Endothelial cell of umbilical vein (primary cell): Measurements from ENCODE around the gene RPS6KA3.

ENCODE experiments used
- CTCF ChIP-seq, 2 donors: IDR thresholded peaks; 1 replicate in 1 of 2; 2 replicates in 1 of 2; pipeline ENCODE4 v1.5.1; 2011; ENCODE audit warnings: low read length in 2 of 2, mild to moderate bottlenecking in 2 of 2, moderate library complexity in 2 of 2, control low read depth in 1 of 2, inconsistent platforms in 1 of 2, low read depth in 1 of 2; ENCODE audit not compliant: insufficient read depth in 1 of 2; ENCODE audit errors: extremely low read depth in 1 of 2
- EZH2 ChIP-seq: IDR thresholded peaks from 2 replicates; pipeline ENCODE4 v1.6.1; 2012; ENCODE audit warnings: borderline replicate concordance, low read depth, mild to moderate bottlenecking, moderate library complexity, low read length, inconsistent platforms; ENCODE audit not compliant: severe bottlenecking
- FOS ChIP-seq: IDR thresholded peaks from 2 replicates; pipeline ENCODE4 v1.6.1; 2011; ENCODE audit warnings: mild to moderate bottlenecking, low read length, moderate library complexity, borderline replicate concordance; ENCODE audit not compliant: insufficient read depth
- JUN ChIP-seq: IDR thresholded peaks from 2 replicates; pipeline ENCODE4 v1.6.1; 2011; ENCODE audit warnings: borderline replicate concordance, low read depth; ENCODE audit not compliant: insufficient read length, insufficient read depth
- MAX ChIP-seq: IDR thresholded peaks from 2 replicates; pipeline ENCODE4 v1.6.1; 2011; ENCODE audit not compliant: insufficient read depth, insufficient read length
- POLR2A ChIP-seq: IDR thresholded peaks from 2 replicates; pipeline ENCODE4 v1.6.1; 2012; ENCODE audit warnings: low read depth, mild to moderate bottlenecking, control low read depth, low read length
- POLR2AphosphoS5 ChIP-seq: IDR thresholded peaks from 2 replicates; pipeline ENCODE4 v1.6.1; 2012; ENCODE audit warnings: low read depth, mild to moderate bottlenecking, control low read depth, low read length, moderate library complexity; ENCODE audit not compliant: insufficient read depth

GRCh38 chrX:20269848-20270561, 3.3 kb upstream of the RPS6KA3 start:
- no peak for TF ChIP-seq CTCF (IDR thresholded peaks at IDR 0.05; ENCODE audit: extremely low read depth in 1 of 2, insufficient read depth in 1 of 2, low read depth in 1 of 2, low read length in 2 of 2)
- TF ChIP-seq JUN, result no peak
- TF ChIP-seq EZH2, result no peak
- TF ChIP-seq FOS, result no peak
- TF ChIP-seq MAX, result no peak
- no peak for TF ChIP-seq POLR2A
- TF ChIP-seq POLR2AphosphoS5, result no peak
